Activated effector memory CD4-positive, alpha-beta T cell treated with Interleukin-2 at 50 U/mL for 16 hours (primary cell): Measurements from ENCODE around the gene ZBTB46.
"Not testable (repeated sequence)": the region's sequence is repeated elsewhere in the genome, so short reads cannot be mapped to it uniquely, and the experiment has no call there.

Experiments used
- DNase-seq: peaks from one replicate; pipeline ENCODE4 v3.0.0-alpha.2; 2020

ZBTB46 gene

DNA sequence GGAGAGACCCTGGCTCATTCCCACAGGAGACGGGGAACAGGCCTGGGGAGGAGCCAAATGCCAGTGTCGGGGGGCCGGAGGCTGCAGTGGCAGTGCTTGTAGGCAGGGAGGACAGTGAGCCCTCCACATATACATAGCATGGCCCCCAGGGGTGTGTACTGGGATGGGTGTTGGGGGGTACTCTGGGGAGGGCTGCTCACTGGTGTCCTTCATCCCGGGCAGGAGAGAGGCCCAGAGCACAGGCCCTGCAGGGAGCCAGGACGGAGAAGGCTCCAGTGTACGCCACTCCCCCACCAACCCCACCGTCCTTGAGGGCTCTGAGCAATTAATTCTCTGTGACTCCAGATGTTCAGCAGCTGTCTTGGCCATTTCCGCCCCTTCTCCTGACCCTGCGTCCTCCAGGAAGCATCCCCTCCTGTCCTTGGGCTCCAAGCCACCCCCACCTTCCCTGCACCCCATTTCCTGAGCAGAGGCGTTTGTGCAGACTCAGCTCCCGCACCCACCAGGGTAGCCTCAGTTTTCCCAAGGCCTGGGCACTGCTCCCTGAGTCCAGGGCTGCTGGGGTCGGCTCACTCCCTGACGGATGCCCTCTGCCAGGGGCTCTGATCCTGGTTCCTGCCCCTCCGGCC, 26.8 kb upstream of the ZBTB46 start:
- DNase-seq: no peak

DNA sequence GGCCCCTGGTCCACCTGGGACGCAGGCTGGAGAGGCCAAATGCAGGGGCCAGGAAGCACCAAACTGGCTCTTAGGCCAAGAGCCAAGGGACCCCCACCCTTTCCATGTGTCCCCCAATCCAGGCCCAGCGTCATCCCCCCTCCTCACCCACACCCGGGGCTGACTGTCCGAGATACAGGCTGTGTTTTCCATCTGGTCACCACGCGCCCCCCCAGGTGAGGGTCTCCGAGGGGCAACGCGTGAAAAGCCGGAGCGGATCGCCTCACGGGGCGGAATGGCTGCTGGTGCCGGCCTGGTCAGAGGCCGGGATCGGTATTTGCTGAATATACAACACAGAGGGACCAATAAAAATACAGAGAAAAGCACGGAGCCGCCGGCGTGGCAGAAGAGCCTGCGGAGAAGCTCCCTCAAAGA, 25.0 kb upstream of the ZBTB46 start:
- DNase-seq: no peak

DNA sequence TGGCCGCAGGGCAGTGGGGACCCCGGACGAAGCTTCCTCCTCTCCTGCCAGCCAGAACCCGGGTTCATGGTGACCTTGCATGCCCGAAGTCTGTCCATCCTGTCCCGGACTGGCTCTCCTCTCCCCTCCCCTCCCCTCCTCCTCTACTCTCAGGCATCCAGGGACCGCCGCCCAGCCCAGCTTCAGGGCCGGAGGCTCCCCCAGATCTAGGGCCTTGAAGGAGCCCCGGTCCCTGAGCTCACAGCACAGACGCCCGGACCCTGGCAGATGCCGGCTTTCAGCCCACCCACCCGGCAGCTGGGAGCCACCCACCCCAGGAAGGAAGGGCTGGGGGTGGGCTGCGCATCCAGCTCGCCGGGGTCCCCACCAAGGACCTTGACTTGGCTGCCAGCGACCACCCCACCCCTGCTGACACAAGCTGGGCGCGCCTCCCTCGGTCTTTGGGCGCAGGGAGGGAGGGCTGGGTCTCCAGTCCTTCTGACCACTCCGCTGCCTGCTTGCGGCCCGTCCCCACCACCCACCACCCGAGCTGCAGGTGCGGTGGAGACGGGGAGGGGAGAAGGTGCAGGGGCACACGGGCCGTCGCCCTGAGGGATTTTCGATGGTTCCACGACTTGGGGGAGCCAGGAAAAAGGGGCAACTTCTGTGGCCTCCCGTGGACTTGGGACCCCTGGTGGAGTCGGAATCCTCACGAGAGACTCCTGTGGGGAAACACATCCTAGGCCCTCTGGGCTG, 24.5 kb upstream of the ZBTB46 start:
- DNase-seq: no peak

DNA sequence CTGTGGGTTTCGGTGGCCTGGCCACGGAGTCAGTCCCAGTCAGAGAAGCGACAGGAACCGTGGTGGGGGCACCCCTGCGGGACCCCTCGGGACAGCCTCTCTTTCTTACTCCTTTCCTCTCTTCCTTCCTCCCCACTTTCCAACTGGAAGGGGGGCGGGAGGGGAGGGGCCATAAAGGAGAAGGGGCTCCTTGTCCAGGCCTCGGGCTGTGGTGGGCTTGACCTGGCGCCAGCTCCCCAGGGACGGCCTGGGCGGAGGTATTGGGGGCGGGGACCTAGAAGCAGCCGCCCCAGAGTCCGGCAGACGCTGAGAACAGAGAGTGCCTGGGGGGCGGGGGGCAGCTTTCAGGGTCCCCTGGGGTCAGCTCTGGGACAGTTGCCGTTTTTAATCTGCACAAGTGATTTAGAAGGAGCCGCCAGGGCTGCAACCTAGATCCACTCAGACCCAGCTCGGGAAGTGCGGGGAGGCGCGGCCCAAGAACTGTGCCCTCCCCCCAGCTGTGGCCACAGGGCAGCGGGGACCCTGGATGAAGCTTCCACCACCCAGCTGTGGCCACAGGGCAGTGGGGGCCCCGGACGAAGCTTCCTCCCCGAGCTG, 23.8 kb upstream of the ZBTB46 start:
- no peak for DNase-seq

DNA sequence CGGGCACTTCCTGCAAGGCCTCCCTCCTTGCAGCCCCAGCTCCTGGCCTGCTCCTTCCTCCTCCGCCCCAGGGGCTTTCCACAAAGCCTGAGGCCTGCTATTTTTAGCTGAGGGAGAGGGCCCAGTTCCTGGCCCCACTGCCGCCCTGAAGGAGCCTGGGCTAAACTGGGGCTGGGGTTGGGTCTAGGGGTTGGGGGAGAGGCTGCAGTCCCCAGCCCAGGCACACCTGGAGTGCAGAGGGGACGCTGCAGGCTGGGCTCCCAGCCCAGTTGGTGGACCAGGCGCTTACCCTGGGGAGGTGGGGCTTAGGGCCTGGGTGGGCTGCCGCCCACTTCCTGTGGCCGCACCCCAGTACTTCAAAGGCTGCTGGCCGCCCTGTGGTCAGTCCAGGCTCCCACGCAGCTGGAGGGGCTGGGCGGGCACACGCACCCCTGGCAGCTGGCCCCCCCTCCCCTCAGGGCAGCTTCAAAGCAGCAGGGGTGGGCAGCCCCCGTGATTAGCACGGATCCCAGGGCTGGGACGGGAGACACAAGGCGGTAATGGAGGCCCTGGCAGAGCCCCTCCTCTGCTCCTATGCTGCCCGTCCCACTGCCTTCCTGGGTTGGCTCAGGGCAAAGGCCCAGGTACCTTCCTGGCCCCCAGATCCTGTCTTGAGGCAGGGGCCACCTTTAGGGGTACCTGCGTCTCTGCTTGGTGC, 23.2 kb upstream of the ZBTB46 start:
- no peak for DNase-seq

DNA sequence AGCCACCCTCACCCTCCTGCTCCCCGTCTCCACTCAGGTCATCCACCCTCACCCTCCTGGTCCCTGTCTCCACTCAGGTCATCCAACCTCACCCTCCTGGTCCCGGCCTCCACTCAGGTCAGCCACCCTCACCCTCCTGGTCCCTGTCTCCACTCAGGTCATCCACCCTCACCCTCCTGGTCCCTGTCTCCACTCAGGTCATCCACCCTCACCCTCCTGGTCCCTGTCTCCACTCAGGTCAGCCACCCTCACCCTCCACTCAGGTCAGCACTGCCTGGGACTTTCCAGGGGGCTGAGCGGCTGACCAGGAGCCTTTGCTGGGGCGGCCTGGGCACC, 22.6 kb upstream of the ZBTB46 start:
- DNase-seq: not testable (repeated sequence)

DNA sequence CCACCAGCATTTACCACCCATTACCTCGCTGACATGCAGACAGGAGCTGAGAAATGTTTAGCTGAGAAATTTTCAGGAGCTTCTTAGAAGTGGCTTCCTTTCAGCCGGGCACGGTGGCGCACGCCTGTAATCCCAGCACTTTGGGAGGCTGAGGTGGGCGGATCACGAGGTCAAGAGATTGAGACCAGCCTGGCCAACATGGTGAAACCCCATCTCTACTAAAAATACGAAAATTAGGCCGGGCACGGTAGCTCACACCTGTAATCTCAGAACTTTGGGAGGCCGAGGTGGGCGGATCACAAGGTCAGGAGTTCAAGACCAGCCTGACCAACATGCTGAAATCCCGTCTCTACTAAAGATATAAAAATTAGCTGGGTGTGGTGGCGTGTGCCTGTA, 20.5 kb upstream of the ZBTB46 start:
- not testable (repeated sequence) for DNase-seq

DNA sequence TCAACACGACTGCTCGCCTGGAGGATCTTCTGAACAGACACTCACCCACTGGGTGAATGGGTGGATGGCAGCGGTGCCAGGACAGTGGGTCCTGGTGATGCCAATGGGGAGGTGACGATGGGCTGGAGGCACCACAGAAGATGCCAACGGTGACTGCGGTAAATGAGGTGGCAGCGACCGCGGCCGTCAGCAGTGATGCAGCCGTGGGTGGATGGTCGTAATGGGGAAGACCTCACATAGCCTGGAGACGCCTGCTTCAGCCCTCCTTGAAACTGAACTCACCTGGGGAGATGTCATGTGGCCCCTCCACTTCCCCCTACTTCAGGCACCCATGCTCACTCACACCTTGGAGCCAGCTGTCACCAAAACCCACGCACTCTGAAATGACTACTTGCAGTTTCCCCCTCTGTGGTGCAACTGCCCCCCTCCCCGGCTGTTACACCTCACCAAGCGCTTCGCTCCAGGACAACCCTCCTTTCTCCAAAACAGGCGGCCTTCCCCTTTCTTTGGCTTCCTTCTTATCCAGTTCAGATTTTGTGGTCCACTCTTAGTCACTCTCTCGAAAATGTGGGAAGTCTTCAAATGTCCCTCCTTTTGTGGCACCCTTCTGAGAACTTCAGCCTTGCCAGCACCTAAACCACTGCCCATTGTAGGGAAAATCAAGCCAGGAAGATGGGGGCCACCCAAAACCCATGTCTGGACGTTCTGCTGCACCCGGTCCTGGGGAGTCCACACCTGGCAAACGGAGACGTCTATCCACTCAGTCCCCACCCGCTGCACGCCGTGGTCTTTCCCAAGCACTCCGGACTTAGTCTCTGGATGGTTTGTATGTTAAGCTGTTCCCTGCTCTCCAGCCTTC, 19.9 kb upstream of the ZBTB46 start:
- no peak for DNase-seq

DNA sequence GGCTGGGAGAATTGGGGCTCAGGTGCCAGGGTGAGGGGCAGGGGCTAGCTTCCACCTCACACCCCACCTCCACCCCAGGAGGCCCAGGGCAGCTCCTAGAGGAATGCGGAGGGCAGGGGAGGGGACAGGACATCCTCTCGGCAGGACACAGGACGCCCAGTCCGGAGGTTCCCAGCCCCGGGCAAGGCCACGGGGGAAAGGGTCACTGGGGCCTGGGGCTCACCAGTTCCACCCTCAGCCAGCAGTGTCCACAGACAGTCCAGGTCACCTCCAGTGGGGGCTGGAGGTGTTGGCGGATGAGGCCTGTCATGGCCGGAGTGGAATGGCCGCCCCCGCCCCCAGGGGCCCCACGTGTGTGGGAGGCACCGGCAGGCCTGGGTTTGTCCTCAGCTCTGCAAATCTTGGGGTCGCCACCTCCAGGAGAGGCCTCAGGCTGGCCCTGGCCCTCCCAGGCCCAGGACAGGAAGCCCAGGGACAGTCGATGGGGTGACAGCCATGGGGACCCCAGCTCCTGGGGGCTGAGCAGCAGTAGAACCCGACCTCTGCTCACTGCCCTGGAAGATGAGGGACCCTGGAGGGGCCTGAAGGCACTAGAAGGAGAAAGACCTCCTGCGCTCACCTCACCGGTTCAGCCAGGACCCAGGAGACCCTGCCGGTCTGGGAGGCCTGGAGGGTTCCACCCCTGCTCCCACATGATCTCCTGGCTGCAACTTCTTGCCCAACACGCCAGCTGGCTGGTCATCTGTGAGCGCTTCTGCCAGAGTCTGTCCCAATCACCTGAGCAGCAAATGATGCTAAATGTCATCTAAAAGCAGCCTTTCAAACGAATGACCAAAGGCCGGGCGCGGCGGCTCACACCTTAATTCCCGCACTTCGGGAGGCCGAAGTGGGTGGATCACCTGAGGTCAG, 17.2 kb upstream of the ZBTB46 start:
- DNase-seq: no peak

DNA sequence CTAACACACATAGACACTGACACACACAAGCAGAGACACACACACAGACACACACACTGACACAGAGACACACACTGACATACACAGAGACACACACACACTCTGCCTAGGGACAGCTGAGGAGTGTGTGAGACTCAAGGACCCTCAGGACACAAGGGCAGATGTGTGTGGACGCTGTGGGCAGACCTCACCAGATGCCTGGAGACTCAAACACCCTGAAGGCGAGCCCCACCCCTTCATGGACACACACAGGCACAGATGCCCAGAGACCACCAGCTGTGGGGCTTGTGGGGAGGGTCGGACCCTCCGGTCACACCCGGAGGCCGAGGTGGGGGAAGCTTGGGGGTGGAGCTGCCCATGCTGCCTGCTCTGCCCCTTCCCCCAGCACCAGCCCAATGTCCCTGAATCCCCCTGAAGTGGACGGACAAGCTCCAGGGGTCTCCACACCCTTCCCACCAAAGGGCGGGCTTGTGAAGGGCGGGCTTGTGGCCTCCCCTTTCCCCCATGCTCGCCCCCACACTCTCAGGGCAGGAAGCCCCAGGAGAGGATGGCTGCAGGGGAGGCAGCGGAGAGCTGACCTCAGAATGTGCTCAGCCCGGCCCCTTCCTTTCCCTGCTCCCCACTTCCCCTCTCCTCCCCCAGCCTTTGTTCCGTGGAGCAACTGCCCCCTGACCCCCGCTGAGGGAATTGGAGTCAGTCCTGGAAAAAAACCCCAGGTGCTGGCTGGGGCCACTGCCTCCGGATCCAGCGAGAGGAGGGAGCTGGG, 16.4 kb upstream of the ZBTB46 start:
- no peak for DNase-seq

DNA sequence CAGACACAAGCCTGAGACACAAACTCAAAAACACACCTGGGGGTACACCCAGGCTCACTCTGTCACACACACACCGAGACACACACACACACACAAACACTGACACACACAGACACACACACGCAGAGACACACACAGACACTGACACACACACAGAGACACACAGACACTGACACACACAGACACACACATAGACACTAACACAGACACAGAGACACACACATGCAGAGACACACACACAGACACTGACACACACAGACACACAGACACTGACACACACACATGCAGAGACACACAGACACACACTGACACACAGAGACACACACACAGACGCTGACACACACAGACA, 15.8 kb upstream of the ZBTB46 start:
- DNase-seq: no peak

DNA sequence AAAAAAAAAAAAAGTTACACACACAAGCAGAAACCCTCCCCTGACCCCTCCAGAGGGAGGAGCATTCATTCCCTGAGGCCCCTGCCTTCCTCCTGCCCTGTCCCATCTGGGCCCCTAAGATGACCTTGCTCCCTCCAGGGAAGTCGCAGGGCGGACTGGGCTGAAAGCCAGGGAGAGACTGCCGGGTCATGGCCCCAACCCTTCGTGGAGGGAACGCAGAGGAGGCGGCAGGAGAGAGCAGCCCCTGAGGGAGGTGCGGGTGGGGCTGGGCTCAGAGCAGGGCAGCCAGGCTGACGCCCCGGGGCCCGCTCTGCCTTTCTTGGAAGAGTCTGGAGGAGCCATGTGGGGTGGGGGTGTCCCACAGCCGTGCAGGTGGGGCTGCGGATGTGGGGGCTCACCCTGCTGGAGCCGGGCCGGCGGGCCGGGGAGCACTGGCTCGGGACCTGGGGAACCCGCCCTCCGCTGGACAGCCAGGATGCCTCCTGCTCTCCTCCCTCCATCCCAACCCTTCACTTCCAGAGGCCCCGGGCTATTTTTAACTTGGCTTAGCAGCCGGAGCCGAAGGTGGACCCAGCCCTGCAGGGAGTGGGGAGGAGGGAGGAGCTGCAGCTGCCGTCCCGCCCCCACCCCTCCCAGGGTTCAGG, 15.2 kb upstream of the ZBTB46 start:
- DNase-seq: no peak

DNA sequence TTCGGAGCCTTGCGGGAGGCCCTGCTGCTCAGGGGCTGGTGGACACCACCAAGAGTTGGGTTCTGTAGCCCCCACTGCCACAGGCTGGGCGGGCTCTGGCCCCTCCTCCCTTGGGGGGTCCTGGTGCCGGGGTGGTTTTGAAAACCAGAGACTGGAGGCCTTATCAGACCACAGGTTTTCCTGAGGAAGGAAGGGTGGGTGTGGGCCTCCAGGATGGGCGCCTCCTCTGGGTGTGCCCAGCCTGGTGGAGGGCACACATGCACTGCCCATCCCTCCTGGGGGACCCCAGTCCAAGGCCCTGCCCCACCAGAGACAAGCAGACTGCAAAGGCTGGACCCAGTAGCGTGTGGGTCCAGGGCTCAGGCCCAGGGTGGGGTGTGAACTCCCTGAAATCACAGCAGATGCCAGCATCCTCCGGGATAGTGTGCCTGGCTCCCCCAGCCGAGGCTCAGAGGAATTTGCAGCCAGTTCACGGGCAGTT, 13.5 kb upstream of the ZBTB46 start:
- DNase-seq: no peak

DNA sequence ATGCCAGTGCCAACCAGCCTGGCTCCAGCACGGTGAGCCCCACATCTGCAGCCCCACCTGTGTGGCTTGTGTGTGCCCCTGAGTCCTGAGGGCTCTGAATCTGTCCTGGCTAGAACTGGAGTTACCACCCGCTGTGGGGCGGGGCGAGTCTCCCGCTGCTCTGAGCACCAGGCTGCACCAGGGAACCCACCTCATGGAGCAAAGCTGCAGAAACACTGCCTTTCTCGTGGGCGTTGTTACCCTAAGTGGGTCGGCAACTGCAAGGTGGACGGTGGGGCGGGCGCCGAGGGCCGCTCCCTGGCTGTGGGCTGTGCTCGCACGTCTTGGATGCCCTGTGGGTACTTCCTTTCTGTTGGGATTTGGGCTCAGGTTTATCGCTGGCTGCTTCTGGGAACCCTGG, 12.7 kb upstream of the ZBTB46 start:
- DNase-seq: no peak

DNA sequence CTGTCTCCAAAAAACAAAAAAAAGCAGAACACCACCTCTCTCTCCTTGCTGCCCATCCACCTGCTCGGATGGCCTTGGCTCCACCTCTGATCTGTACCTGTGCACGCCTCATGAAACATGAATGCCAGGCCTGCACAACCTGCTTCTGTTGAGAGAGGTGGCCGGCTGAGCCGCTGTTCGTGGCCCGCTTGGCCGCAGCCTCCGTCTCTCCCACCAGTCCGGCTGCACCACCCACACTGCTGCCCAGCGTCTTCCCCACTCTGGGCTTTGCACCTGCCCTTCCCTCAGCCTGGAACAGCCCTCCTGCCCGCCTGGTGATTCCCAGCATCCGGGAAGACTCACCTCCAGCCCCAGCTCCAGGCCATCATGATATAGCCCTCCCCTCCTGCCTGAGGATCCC, 12.2 kb upstream of the ZBTB46 start:
- DNase-seq: no peak

DNA sequence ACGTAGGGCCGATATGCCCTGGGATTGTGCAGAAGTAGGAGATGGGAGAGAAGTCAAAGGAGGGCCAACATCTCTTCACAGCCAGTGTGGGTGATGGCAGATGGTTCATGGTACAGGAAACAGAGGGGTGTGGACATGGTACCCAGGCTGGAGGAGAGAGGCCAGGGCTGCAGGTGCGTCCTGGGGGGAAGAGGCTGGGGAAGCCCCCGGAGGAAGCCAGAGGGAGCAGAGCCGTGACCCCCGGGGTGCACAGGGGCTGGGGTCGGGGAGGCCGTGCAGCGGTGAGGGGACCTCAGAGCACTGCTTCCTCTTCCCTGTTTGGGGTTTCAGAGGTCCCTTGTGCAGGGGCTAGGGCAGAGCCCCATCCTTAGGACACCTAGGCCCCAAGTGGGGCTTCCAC, 11.2 kb upstream of the ZBTB46 start:
- DNase-seq: no peak

DNA sequence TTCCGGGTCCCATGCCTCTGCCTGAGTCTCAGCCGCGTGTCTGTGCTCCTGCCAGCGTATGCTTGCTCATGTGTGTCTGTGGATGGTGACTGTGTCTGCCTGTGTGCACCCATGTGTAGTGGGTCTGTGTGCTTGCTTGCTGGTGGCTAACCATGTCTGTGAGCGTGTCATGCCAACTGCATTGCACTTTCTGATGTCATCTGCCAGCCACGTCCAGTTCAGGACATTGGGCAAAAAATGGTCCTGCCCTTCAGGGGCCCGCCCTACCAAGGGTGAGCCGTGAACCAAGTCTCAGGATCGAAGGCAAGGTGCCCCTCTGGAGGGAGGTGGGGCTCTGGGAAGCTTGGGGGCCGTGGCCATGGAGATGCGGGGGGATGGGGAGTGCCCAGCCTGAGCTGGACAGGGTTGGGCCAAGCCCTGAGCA, 9.4 kb upstream of the ZBTB46 start:
- no peak for DNase-seq

DNA sequence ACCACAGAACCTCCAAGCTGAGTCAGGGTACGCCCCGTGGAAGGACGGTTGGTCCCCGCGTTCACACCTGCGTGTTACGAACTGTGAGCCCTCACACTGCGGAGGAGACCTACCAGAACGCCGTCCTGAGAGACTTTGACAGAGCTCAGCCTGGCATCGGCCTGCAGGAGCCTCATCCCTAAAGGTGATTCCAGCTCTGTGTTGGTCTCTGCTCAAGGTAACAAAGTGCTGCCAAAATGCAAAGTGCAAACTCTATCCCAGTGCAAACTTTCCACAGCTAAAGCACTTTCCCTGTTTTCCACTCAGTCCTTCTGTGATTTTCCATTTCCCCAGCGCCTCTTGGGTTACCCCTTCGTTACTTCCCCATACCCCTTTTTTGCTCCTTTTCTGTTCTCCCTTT, 8.6 kb upstream of the ZBTB46 start:
- DNase-seq: no peak

DNA sequence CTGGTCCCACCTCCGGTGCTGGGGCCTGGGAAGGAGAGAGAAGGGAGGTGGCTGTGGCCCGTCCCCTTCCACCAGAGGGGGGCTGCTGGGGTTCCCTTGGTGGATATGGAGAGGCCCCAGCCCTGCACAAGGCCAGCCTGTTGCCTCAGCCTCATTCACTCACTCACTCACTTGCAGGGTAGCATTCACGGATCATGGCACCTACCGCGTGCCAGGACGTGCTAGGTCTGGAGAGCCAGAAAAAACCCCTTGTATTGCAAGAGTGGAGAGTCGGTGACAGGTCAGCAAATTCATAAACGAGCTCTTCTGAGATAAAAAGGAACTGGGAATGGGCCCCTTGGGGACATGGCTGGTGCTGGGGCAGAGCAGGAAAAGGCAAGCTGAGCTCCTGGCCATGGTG, 6.4 kb upstream of the ZBTB46 start:
- DNase-seq: no peak
